Smooth muscle cell (in vitro differentiated cells): ENCODE data around the gene CLIC4. TPM values are rescaled to one million over a fixed set of nuclear protein-coding genes. Genes with fewer than 3 reads are reported as not detected.

Source experiments
- DNase-seq: peaks from one replicate; lab custom pipeline; 2025; ENCODE audit not compliant: unreplicated experiment; lab: John Stamatoyannopoulos, UW
- H2AFZ ChIP-seq: fragments of 200-600 bp; sonication (generic); 2 replicates; pipeline ENCODE4 v1.6.0; 2016; ENCODE audit warnings: antibody characterized with exemption, low read depth, mild to moderate bottlenecking
- H3F3A ChIP-seq: fragments of 200-600 bp; sonication (generic); 2 replicates; pipeline ENCODE4 v1.6.0; 2017; ENCODE audit warnings: antibody characterized with exemption, low read depth
- H3K27ac ChIP-seq: fragments of 200-600 bp; sonication (generic); 2 replicates; pipeline ENCODE4 v1.5.1; 2016; ENCODE audit warnings: low read depth, mild to moderate bottlenecking
- H3K27me3 ChIP-seq: fragments of 200-600 bp; sonication (generic); 2 replicates; pipeline ENCODE4 v1.6.1; 2016; ENCODE audit warnings: low read depth, mild to moderate bottlenecking
- H3K36me3 ChIP-seq: fragments of 200-600 bp; sonication (generic); 2 replicates; pipeline ENCODE4 v1.5.1; 2016; ENCODE audit warnings: low read depth
- H3K4me1 ChIP-seq: fragments of 200-600 bp; sonication (generic); 2 replicates; pipeline ENCODE4 v1.5.1; 2016; ENCODE audit warnings: low read depth
- H3K4me2 ChIP-seq: fragments of 200-600 bp; sonication (generic); 2 replicates; pipeline ENCODE4 v1.6.0; 2016; ENCODE audit warnings: mild to moderate bottlenecking
- H3K4me3 ChIP-seq: fragments of 200-600 bp; sonication (generic); 2 replicates; pipeline ENCODE4 v1.5.1; 2016; ENCODE audit warnings: mild to moderate bottlenecking
- H3K79me2 ChIP-seq: fragments of 200-600 bp; sonication (generic); 2 replicates; pipeline ENCODE4 v1.6.0; 2016; ENCODE audit warnings: low read depth, mild to moderate bottlenecking
- H3K9ac ChIP-seq: fragments of 200-600 bp; sonication (generic); 2 replicates; pipeline ENCODE4 v1.6.0; 2016; ENCODE audit warnings: low read depth
- H3K9me3 ChIP-seq: fragments of 200-600 bp; sonication (generic); replicated peaks from 2 replicates; pipeline ENCODE4 v1.5.1; 2016; ENCODE audit warnings: low read depth
- H4K20me1 ChIP-seq: fragments of 200-600 bp; sonication (generic); 2 replicates; pipeline ENCODE4 v1.6.0; 2016; ENCODE audit warnings: low read depth
- CTCF ChIP-seq: fragments of 200-600 bp; sonication (generic); IDR thresholded peaks from 2 replicates; pipeline ENCODE4 v1.5.1; 2017; ENCODE audit warnings: borderline replicate concordance, mild to moderate bottlenecking, antibody characterized with exemption; ENCODE audit not compliant: insufficient read depth, poor library complexity, severe bottlenecking
- WGBS: methylation state at CpG from one replicate; pipeline ENCODE4 v1.1.7; 2016; ENCODE audit warnings: low lambda C conversion rate; 5-methylcytosine and 5-hydroxymethylcytosine counted together
- polyA plus RNA-seq: library from polyadenylated mRNA; unstranded; fragments of >200 nt; fragmentation: Nextera tagmentation; extraction: Ambion mirVana; gene quantifications from 2 replicates; pipeline ENCODE4 v1.2.1, GENCODE V29; 2016
- total RNA-seq: library from RNA; depleted of rRNA; stranded (reverse); fragments of >200 nt; gene quantifications from 2 replicates; pipeline ENCODE4 v1.2.3, GENCODE V29; 2014

Gene CLIC4
- total and polyA plus RNA-seq, 2 experiments from 2014 or later = 151 to 389 TPM

DNA sequence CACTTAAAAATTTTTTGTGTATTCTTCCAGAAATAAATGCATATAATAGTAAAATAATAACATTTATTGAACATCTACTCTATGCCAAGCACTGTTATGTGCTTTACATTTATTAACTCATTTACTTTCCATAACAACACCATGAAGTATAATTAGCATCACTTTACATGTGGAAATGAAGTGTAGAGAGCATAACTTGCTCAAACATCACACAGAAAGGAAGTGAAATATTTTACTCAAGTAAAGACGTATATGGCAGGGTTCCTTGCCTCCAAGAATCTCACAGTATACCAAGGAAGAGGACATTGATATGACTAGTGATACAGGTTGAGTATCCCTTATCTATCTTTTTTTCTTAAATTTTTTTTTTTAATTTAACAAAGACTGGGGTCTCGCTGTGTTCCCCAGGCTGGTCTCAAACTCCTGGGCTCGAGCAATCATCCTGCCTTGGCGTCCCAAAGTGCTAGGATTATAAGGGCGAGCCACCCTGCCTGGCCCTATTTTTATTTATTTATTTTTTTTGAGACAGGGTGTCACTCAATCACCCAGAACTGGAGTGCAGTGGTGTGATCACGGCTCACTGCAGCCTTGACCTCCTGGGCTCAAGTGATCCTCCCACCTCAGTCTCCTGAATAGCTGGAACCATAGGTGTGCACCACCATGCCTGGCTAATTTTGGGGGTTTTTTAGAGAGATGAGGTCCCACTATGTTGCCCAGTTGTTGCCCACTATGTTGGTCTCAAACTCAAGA, 7.7 kb upstream of the CLIC4 start:
- DNase-seq = no peak
- Histone ChIP-seq H3K4me1 (peaks cover 21% of the 10 kb centered on the region), H3K9me3 (no peaks in the 10 kb centered on the region), H3K9ac (no peak overlapping the region), H2AFZ (no peak overlapping the region), H3K27me3 (no peaks in the 10 kb centered on the region), H3K4me3 (no peak overlapping the region), H3K36me3 (no peaks in the 10 kb centered on the region), H3F3A (peaks cover 11% of the 10 kb centered on the region), H3K27ac (no peak overlapping the region), H3K4me2 (no peak overlapping the region), H4K20me1 (no peaks in the 10 kb centered on the region), H3K79me2 (no peaks in the 10 kb centered on the region)
- TF ChIP-seq CTCF = no peak
- WGBS = 87% methylated on average over 6 of the region's 6 CpGs

DNA sequence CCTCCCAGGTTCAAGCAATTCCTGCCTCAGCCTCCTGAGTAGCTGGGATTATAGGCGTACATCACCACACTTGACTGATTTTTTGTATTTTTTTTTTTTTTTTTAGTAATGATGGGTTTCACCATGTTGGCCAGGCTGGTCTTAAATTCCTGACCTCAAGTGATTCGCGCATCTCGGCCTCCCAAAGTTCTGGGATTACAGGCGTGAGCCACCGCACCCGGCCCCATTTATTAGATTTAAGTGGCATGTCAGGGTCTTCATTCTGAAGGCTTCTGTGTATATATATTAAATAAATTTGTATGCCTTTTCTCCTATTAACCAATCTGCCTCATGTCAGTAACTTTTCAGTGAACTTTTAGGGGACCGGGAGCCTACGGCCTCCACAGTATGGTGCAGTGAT, 6.0 kb upstream of the CLIC4 start:
- H3K4me1 ChIP-seq = peaks cover 30% of the 10 kb centered on the region
- H2AFZ ChIP-seq = no peak overlapping the region
- no peak overlapping the region for H3K4me3 ChIP-seq
- DNase-seq = no peak
- no peaks in the 10 kb centered on the region for H3K27me3 ChIP-seq
- no peak overlapping the region for H3K27ac ChIP-seq
- WGBS = 93% methylated on average over 9 of the region's 9 CpGs
- no peaks in the 10 kb centered on the region for H3K79me2 ChIP-seq
- H3K9me3 ChIP-seq = no peaks in the 10 kb centered on the region
- no peak overlapping the region for H3K9ac ChIP-seq
- no peaks in the 10 kb centered on the region for H3K36me3 ChIP-seq
- H3K4me2 ChIP-seq = no peak overlapping the region
- no peaks in the 10 kb centered on the region for H4K20me1 ChIP-seq
- no peak for TF ChIP-seq CTCF
- peaks cover 11% of the 10 kb centered on the region for H3F3A ChIP-seq

DNA sequence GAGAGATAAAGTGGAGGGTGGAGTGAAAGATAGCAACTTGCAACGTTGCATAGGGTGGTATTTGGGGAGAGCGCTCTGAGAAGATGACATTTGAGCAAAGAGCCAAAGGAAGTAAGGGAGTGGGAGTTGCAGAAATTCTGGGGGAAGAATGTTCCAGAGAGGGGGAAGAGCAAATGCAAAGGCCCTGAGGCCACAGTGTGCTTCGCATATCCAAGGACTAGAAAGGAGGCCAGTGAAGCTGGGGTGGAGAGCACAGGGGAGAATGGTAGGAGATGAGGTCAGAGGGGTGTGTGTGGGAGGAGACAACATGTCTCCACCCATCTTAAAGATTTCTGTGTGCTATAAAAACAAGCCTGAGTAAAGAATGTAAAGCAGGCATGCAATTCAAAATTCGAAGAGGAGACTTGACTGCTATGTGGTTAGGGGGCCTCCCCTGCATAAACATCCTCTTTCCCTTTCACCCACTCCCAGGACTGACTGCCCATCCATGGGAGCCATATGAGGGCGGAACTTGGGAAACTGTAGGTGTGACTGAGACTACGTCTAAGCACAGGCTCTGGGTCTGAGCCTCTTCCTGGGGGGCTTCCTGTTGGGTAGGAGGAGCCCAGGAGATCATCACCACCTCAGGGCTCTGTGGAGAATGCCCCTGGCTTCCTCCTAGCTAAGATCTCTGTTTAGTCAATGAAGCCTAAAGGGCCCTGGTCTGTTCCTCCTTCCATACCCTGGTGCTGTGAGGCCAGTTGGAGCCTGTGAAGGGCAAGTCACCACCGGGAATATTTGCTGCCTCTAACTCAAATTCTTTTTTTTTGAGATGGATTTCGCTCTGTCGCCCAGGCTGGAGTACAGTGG, 2.9 kb upstream of the CLIC4 start:
- Histone ChIP-seq H3K9me3 (no peaks in the 10 kb centered on the region), H3K4me3 (no peak overlapping the region), H2AFZ (peak overlapping the region; percentile 71), H3K36me3 (no peaks in the 10 kb centered on the region), H3K27ac (peak overlapping the region; percentile 81), H3K27me3 (no peaks in the 10 kb centered on the region), H3K4me2 (peak overlapping the region; percentile 66), H3K79me2 (peaks cover 20% of the 10 kb centered on the region), H4K20me1 (peaks cover 15% of the 10 kb centered on the region), H3F3A (peaks cover 10% of the 10 kb centered on the region), H3K9ac (no peak overlapping the region), H3K4me1 (peaks cover 13% of the 10 kb centered on the region)
- WGBS = 42% methylated on average over 9 of the region's 9 CpGs
- no peak for DNase-seq
- TF ChIP-seq CTCF = no peak
